AG10803 (cell line): ENCODE data around the gene XIRP2.

ENCODE experiments used
- DNase-seq: peaks from one replicate; pipeline ENCODE4 v3.0.0; 2010; ENCODE audit warnings: low read depth
- H3K4me3 ChIP-seq: 2 replicates; pipeline ENCODE4 v1.5.1; 2011; ENCODE audit warnings: mild to moderate bottlenecking, low read length, control low read depth
- CTCF ChIP-seq: conservative IDR thresholded peaks from 2 replicates; pipeline ENCODE4 v1.5.1; 2011; ENCODE audit warnings: mild to moderate bottlenecking, low read length, control low read depth, inconsistent platforms

XIRP2 gene

DNA sequence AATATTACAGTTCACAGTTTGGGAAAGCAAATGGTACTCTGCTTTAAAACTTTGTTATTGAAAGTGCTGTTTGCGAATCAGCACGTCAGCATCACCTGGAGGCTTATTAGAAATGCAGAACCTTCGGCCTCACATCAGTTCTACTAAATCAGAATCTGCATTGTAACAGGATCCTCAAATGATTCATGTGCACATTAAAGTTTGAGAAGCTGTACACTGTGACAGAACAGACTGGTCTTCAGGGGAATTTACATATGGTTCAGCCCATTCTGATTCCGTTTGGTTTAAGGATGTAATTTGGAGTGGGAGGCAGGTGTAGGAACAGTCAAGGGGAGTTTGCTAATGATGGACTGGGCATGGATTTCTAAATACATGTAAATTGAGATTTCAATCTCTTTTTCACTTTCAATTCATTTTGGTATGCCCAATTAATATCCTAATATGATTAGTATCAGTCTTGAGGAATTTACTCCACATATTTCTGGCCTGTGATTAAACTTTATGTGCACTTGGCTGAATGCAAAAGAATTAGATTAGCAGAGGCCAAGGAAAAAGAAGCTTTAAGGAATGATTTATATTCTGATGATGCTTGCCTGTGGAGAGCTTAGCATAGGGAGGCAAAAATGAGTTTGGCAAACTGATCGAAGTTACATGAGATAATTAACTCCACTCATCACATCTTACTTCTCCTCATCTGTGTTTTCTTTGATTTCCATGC, 248.8 kb downstream of the XIRP2 start:
- no peak overlapping the region for H3K4me3 ChIP-seq
- no peak for TF ChIP-seq CTCF
- no peak for DNase-seq

- no peak overlapping the region for H3K4me3 ChIP-seq
- no peak for DNase-seq
- TF ChIP-seq CTCF, result no peak
Observed at GRCh38 chr2:167140330-167140729, 252.1 kb downstream of the XIRP2 start.

DNA sequence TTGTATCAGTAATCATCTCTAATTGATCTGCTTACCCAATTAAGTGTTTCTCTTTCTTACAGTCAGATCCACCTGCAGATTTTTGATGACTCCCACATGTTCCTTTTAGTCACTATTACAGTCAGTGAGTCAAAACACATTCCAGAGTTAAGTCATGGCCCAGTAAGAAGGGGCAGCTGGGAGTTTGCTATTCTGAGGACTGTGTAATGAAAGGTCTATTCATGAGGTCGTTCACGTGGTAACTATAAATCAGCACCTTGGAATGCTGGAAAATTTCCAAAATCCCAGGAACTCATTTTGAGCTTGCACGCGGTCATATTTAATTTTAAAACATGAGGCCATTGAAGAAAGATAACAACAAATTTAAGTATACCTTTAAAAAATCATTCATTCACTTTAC, 252.5 kb downstream of the XIRP2 start:
- TF ChIP-seq CTCF, result no peak
- H3K4me3 ChIP-seq, result no peak overlapping the region
- DNase-seq, result peak; percentile 94

- no peak for DNase-seq
- no peak overlapping the region for H3K4me3 ChIP-seq
- no peak for TF ChIP-seq CTCF
Observed at GRCh38 chr2:167142554-167142953, 254.3 kb downstream of the XIRP2 start.

DNA sequence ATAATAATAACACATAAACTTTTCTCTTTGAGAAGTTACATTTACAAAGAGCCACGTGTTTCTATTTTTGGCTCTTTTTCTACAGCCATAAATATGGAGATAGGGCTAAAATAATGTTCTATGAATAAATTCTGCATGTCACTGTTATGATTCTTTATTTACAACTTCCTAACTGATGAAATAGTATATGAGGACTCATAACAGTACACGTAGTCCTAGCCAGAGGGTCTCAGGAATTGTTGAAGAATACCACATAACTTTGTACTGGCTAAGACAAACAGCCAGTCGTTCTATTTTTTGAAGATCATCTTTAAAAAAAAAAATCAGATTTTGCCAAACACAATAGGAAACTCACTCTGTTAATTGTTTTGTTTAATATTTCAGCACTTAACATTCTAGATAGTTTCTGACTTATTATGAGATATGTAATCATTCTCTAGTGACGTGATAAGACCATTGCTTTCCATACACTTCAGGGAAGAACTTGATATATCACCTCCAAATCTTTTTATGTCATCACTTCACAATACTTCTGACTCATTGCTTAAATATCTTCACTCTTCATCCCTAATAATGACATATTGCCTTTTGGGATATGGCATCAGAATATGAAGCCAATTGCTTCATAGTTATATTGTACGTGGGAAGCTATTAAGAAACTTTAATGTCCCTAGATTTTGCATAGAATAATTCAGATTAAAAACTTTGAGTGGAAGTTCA, 256.1 kb downstream of the XIRP2 start:
- no peak overlapping the region for H3K4me3 ChIP-seq
- TF ChIP-seq CTCF, result no peak
- peak; percentile 30 for DNase-seq

GRCh38 chr2:167147271-167147941, 259.1 kb downstream of the XIRP2 start:
- H3K4me3 ChIP-seq, result no peak overlapping the region
- DNase-seq, result no peak
- no peak for TF ChIP-seq CTCF

DNA sequence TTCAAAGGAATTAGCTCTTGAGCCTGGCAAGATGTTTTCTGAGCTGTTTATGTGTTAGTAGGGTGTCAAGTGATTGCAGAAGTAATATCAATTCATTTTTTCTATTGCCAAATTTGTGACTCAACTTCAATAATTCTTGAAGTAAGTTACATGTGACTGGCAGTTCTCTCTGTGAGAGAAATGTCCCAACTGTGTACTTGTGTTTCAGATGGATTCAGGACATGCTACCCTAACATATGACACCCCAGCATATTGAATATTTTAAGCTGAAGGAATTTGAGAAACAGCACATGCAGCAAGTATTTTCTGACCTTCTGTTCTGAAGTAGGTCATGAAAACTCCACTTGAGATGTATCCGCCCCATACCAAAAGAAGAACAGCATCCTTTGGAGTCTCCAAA, 263.6 kb downstream of the XIRP2 start:
- no peak for DNase-seq
- no peak for TF ChIP-seq CTCF
- H3K4me3 ChIP-seq, result no peak overlapping the region
